ENCODE data around the gene TNFRSF1A.

The TNFRSF1A gene

GRCh38 chr12:6324936-6325750 is 16.7 kb downstream of the TNFRSF1A start:
- H3K27me3 ChIP-seq (ENCODE audit: insufficient read depth, low read depth, severe bottlenecking): no peaks in the 10 kb centered on the region
- peaks cover 6% of the 10 kb centered on the region; the same call in 1 of the 2 replicates for H3K36me3 ChIP-seq
- no peaks in the 10 kb centered on the region for H3K9me3 ChIP-seq (ENCODE audit: severe bottlenecking)
- no peak overlapping the region for H3K27ac ChIP-seq
- no peak for TF ChIP-seq CTCF (IDR thresholded peaks at IDR 0.05; ENCODE audit: low read depth, low read length)
- H3K4me3 ChIP-seq (ENCODE audit: low read depth, low read length): no peak overlapping the region
- DNase-seq: no peak

GRCh38 chr12:6323995-6324711 is 17.7 kb downstream of the TNFRSF1A start:
- Histone ChIP-seq H3K27me3 (ENCODE audit: insufficient read depth, low read depth, severe bottlenecking) (no peaks in the 10 kb centered on the region), H3K4me3 (ENCODE audit: low read depth, low read length) (no peak overlapping the region), H3K27ac (peak overlapping the region; percentile 56), H3K36me3 (0 out of 2 replicates have a peak, but pooled peaks cover 6% of the 10 kb centered on the region), H3K9me3 (ENCODE audit: severe bottlenecking) (no peaks in the 10 kb centered on the region)
- no peak for DNase-seq
- no peak for TF ChIP-seq CTCF (IDR thresholded peaks at IDR 0.05; ENCODE audit: low read depth, low read length)

- Histone ChIP-seq H3K36me3 (no peaks in the 10 kb centered on the region), H3K4me3 (ENCODE audit: low read depth, low read length) (peak overlapping the region; percentile 15; the same call in 1 of the 2 replicates), H3K27me3 (ENCODE audit: insufficient read depth, low read depth, severe bottlenecking) (no peaks in the 10 kb centered on the region), H3K9me3 (ENCODE audit: severe bottlenecking) (no peaks in the 10 kb centered on the region), H3K27ac (peak overlapping the region; percentile 56)
- peak; percentile 65 for DNase-seq
- TF ChIP-seq CTCF (IDR thresholded peaks at IDR 0.05; ENCODE audit: low read depth, low read length): peak; percentile 55
Measured at GRCh38 chr12:6323340-6323994, 18.4 kb downstream of the TNFRSF1A start.

GRCh38 chr12:6322969-6323339 is 18.9 kb downstream of the TNFRSF1A start:
- no peak for DNase-seq
- Histone ChIP-seq H3K36me3 (no peaks in the 10 kb centered on the region), H3K27me3 (ENCODE audit: insufficient read depth, low read depth, severe bottlenecking) (no peaks in the 10 kb centered on the region), H3K27ac (no peak overlapping the region; the same call in 1 of the 2 replicates), H3K4me3 (ENCODE audit: low read depth, low read length) (no peak overlapping the region), H3K9me3 (ENCODE audit: severe bottlenecking) (no peaks in the 10 kb centered on the region)
- TF ChIP-seq CTCF (IDR thresholded peaks at IDR 0.05; ENCODE audit: low read depth, low read length): no peak

GRCh38 chr12:6322352-6322751 is 19.5 kb downstream of the TNFRSF1A start:
- H3K4me3 ChIP-seq (ENCODE audit: low read depth, low read length): no peak overlapping the region
- no peaks in the 10 kb centered on the region for H3K36me3 ChIP-seq
- no peaks in the 10 kb centered on the region for H3K27me3 ChIP-seq (ENCODE audit: insufficient read depth, low read depth, severe bottlenecking)
- no peak for TF ChIP-seq CTCF (IDR thresholded peaks at IDR 0.05; ENCODE audit: low read depth, low read length)
- no peaks in the 10 kb centered on the region for H3K9me3 ChIP-seq (ENCODE audit: severe bottlenecking)
- no peak for DNase-seq
- H3K27ac ChIP-seq: no peak overlapping the region
